Measurements from ENCODE around the gene KDM4F.
A peak's percentile ranks its signal among the peaks of the same experiment; 100 is the strongest.

KDM4F gene

DNA sequence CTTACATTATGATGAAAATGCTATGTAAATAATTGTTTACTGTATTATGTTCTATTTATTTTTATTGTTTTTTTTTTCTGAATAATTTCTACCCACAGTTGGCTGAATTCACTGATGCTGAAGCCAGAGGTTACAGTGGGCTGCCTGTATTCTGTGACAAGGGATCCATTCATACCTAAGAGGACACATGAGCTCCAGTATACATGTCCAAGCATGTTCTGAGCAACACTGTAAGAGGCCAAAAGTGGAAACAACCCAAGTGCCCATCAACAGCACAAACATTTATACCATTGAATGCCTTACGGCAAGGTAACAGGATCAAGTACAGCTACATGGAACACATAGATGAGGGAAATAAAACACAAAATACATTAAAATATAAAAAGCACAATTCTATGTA lies 16.1 kb downstream of the KDM4F start:
- no peak for DNase-seq (ENCODE audit: low read depth, low spot score)

DNA sequence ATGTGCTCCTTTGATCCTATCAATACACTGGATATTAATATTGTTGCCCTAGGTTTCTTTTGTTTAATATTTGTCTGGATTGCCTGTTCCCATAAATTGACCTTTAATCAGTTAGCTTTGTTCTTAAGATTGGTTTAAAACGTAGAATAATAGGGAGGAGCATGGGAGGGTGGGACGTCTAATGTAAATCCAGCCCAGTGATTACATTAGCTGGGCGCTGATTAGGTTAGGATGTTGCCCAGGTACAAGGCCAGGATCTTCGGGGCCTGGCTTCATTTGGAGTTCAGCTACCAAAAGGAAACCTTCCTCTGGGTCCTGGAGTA lies 17.5 kb downstream of the KDM4F start, which contains the start of gene SRSF8:
Gene SRSF8, plus strand, starts transcription at position 204 of the 323 bp plus-strand sequence. CDS start 308 bp downstream, outside the sequence.
- no peak for DNase-seq (ENCODE audit: low read depth, low spot score)

DNA sequence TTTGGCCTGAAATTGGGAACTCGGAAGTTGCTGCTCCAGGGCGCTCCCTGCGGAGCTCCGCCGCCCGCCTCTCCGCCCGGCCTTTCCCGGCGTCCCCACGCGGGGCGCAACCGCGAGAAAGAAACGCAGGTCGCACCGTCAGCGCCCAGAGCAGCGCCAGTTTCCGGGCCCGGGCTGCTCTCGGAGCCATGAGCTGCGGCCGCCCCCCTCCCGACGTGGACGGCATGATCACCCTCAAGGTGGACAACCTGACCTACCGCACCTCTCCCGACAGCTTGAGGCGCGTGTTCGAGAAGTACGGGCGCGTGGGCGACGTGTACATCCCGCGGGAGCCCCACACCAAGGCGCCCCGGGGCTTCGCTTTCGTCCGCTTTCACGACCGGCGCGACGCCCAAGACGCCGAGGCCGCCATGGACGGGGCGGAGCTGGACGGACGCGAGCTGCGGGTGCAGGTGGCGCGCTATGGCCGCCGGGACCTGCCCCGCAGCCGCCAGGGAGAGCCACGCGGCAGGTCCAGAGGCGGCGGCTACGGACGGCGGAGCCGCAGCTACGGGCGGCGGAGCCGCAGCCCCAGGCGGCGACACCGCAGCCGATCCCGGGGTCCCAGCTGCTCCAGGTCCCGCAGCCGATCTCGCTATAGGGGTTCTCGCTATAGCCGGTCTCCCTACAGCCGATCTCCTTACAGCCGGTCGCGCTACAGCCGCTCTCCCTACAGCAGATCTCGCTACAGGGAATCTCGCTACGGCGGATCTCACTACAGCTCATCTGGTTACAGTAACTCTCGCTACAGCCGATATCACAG lies 18.0 kb downstream of the KDM4F start:
- peak; percentile 41 for DNase-seq (ENCODE audit: low read depth, low spot score)

GRCh38 chr11:95067841-95068219 lies 18.6 kb downstream of the KDM4F start:
- DNase-seq (ENCODE audit: low read depth, low spot score): no peak

DNA sequence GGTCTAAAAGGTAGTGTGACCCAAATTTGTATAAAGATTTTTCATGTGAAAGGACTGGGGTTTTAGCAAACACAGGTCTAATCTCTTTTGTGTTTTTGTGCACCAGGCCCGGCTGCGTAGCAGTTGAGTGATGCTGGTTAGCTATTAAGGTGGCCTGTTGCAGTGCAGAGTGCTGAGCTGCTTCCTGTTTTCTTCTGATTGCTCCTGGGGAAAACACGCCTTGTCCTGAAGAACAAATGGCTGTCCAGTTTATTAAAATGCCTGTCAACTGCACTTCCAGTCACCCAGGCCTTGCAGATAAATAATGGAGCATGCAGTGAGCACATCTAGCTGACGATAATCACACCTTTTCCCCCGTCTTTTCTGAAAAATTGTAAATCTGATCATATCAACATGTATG lies 19.3 kb downstream of the KDM4F start:
- peak; percentile 25 for DNase-seq (ENCODE audit: low read depth, low spot score)

- DNase-seq (ENCODE audit: low read depth, low spot score): no peak
Measured at GRCh38 chr11:95070471-95070870, 21.2 kb downstream of the KDM4F start.

- no peak for DNase-seq (ENCODE audit: low read depth, low spot score)
Measured at GRCh38 chr11:95072948-95073347, 23.7 kb downstream of the KDM4F start.

DNA sequence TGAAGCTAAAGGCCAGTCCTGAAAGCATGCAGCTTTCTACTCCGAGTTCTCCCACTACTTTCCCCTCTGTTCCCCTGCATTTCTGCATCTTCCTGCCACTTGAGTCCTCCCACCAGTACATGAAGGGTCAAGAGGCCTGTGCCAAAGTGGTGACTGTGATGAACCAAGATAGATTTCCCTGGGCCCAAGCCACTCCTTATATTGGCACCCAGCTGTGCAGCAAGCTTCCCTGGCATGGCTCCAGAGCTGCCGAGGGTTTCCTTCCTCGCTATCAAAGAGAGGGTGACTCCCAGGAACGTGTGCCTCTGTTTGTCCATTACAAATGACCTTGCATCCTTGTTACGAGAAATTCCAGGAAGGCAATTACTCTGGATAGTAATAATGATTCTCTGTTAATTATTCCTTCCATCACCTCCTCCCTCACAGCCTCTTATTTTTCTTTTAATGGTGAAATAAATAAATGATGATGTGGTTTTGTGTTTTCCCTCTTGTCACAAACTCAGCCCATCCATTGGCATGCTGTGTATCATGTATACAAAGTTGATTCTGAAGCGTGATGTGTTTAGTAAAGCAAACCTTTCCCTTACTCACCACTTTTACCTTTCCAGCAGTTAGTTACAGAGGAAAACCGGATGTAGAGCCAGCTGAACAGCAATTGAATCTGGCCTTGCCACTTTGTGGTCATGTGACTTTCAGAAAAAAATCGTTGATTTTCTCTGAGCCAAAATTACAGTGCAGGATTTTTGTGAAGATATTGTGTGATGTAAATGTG lies 25.8 kb downstream of the KDM4F start:
- no peak for DNase-seq (ENCODE audit: low read depth, low spot score)

- no peak for DNase-seq (ENCODE audit: low read depth, low spot score)
Measured at GRCh38 chr11:95076416-95076815, 27.2 kb downstream of the KDM4F start.

DNA sequence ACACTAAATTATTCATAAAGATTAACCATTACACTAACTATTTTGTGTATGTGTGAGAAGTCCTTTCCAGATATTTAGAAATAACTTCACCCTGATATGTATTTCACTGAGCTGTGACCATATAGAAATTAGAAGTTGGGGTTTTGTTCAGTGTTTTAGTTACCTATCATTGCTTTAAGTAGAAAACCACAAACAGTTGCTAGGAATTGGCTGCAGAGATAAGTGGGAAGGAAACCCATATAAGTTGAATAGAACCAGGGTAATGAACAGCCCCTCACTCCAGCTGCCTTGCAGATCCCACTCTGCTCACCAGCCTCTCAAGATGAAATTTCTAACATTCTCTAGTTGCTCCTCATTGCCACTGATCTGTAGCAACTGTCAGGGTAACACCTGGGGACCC lies 27.8 kb downstream of the KDM4F start:
- DNase-seq (ENCODE audit: low read depth, low spot score): no peak

DNA sequence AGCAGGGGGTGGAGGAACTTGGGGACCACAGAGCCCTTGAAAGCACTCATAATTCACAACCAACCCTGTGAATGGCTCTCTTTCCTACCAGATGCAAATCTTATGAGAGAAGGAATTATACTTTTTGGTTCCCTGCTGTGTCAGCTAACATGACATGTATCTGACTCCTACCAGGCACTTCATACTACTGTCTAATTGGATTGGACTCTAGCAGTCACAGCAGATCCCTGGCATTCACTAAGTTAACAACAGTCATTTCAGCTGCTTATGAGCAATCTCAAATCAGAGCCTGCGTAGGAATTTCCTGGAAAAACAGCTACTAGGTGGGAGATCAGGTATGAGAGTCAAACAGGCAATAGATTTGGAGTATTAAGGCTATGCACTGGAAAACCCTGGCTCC lies 29.3 kb downstream of the KDM4F start:
- no peak for DNase-seq (ENCODE audit: low read depth, low spot score)

GRCh38 chr11:95081010-95081409 lies 31.8 kb downstream of the KDM4F start:
- no peak for DNase-seq (ENCODE audit: low read depth, low spot score)

DNA sequence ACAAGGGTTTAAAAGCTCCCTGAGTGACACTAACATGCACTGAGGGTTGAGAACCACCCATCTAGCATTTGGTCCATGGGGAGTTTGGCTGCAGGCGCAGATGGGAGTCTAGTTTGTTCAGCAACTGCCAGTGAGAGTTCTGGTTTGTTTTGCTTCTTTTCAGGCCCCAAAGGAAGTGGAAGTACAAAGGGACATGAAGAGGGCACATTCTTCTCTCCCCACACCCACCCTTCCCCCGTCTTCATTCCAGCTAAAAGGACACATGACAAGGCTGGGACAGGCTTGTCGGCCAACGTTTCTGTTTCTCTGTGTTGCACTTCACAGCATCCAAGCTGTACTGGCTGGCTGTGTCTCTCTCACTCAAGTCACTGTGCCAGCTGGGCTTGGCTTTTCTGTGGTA lies 32.2 kb downstream of the KDM4F start:
- DNase-seq (ENCODE audit: low read depth, low spot score): no peak

DNA sequence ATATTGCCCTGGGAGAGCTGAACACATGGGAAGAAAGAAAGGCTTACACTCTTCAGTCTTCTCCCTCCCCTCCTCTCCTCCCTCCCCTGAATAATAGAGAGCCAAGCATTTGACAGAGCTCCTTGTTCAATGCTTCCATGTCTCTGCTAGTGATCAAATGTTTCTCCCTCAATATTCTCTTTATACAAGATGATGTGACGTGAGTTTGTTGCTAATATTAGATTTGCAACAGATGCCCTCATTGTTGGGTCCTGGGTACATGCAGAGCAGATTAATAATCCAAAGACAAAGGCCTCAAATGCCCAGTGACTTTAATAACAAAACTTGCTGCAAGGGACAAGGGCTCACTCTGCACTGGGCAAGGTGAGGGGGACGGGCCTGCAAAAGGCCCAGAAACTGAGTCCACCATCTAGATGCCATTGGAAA lies 33.4 kb downstream of the KDM4F start:
- no peak for DNase-seq (ENCODE audit: low read depth, low spot score)

DNA sequence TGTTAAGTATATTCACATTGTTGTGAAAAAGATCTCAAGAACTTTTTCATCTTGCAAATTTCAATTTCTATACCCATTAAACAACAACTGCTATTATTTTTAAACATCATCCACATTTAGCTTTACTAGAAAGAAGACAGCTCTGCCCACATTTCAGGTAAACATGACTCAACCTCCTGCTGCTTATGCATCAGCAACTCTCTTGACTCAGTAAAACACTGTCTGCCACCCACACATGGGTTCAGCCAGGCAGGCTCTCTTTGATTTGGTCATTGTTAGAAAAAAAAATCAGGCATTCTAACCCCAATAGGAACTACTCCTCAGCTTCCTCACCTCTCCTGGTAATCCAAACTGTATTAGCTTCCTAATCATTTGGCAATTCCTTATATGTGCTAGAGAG lies 35.3 kb downstream of the KDM4F start:
- DNase-seq (ENCODE audit: low read depth, low spot score): peak; percentile 25

- no peak for DNase-seq (ENCODE audit: low read depth, low spot score)
Measured at GRCh38 chr11:95085117-95085816, 36.0 kb downstream of the KDM4F start.

GRCh38 chr11:95086151-95086550 lies 36.9 kb downstream of the KDM4F start:
- no peak for DNase-seq (ENCODE audit: low read depth, low spot score)

GRCh38 chr11:95086836-95087570 lies 37.8 kb downstream of the KDM4F start:
- DNase-seq (ENCODE audit: low read depth, low spot score): no peak

GRCh38 chr11:95088946-95089619 lies 39.9 kb downstream of the KDM4F start:
- DNase-seq (ENCODE audit: low read depth, low spot score): no peak

DNA sequence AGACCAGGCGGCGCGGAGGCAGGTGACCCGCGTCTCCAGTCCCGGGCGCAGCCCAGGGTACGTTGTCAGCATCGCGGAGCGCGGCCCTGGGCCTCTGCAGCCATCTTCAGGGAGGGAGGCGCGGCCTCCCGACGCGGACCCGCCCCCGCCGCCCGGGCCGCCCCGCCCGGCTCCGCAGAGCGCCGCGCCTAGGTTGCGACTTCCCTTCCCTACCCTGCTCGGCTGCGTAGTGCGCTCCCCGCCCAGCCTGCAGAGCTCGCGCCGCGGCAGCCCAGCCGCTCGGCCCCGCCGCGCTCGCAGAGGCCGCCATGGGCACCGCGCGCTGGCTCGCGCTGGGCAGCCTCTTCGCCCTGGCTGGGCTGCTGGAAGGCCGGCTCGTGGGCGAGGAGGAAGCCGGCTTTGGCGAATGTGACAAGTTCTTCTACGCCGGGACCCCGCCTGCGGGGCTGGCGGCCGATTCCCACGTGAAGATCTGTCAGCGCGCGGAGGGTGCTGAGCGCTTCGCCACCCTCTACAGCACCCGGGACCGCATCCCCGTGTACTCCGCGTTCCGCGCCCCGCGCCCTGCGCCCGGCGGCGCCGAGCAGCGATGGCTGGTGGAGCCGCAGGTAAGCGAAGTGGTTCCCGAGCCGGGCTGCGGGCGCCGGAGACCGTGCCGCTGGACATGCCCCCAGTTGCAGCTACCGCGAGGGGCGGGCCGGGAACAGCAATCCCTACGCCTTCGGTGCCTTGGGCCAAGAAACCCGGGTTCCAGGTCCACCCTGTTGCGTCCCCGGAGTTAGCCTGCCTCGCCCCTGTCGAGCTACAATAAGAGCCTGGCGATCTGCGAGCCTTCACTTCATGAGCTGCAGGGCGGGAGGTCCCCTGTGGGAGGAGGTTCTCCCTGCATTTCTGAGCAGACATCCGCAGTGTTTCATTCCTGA lies 40.7 kb downstream of the KDM4F start, which contains the start of gene ENDOD1:
Gene ENDOD1, plus strand, starts transcription at position 227 of the 923 bp plus-strand sequence. Its CDS starts 82 bp downstream, at position 309.
- DNase-seq (ENCODE audit: low read depth, low spot score): peak; percentile 65
